Fibroblast of lung (primary cell): ENCODE data around the gene GDPGP1.

ENCODE experiments used
- EZH2 ChIP-seq: IDR thresholded peaks from 2 replicates; pipeline ENCODE4 v1.5.1; 2012; ENCODE audit warnings: low read length, control low read depth, mild to moderate bottlenecking; ENCODE audit errors: missing control alignments
- TF ChIP-seq, protein P1 (sequence below), 2 donors: IDR thresholded peaks in 1 of 2; conservative IDR thresholded peaks in 1 of 2; 1 replicate in 1 of 2; 2 replicates in 1 of 2; pipeline ENCODE4 v1.5.1; 2011 to 2012; ENCODE audit warnings: low read length in 2 of 2, control low read depth in 1 of 2, inconsistent platforms in 1 of 2, low read depth in 1 of 2, mild to moderate bottlenecking in 1 of 2

DNA sequence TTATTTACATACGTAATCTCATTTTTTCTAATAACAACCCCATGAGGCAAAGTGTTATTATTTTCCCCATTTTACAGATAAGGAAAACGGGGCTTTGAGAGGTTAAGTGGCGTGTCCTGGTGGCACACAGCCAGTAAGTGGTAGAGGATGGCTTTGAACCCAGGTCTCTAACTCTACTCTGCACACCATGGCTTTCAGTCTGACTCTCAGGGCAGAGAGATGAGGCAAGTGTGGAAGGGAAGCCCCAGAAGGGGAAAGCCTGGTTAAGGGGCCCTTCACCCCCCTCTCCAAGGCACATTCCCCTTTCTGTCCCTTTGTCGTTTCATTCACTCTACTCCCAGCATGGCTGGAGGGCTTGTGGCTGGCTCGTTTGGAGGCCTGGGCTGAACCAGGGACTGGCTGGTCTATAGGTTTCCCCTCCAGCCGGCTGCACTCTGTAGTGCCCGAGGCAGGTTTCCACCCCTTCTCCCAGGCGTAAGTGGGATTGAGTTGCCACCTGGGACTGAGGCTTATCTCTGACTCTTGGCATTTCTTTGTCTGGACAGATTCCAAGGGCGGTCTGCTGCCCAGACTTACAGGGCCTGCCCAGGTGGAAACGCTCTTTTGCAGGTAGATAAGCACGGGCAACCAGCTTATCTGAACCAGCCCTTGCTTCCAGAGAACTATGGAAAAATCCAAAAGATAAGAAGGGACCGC, 20.7 kb upstream of the GDPGP1 start:
- TF ChIP-seq, protein P1, sequence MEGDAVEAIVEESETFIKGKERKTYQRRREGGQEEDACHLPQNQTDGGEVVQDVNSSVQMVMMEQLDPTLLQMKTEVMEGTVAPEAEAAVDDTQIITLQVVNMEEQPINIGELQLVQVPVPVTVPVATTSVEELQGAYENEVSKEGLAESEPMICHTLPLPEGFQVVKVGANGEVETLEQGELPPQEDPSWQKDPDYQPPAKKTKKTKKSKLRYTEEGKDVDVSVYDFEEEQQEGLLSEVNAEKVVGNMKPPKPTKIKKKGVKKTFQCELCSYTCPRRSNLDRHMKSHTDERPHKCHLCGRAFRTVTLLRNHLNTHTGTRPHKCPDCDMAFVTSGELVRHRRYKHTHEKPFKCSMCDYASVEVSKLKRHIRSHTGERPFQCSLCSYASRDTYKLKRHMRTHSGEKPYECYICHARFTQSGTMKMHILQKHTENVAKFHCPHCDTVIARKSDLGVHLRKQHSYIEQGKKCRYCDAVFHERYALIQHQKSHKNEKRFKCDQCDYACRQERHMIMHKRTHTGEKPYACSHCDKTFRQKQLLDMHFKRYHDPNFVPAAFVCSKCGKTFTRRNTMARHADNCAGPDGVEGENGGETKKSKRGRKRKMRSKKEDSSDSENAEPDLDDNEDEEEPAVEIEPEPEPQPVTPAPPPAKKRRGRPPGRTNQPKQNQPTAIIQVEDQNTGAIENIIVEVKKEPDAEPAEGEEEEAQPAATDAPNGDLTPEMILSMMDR (conservative IDR thresholded peaks at IDR 0.05 in 1 of 2, IDR thresholded peaks at IDR 0.05 in 1 of 2; ENCODE audit: low read depth in 1 of 2, low read length in 2 of 2) = no peak
- no peak for TF ChIP-seq EZH2
